Measurements from ENCODE around the gene RNF149.

DNA sequence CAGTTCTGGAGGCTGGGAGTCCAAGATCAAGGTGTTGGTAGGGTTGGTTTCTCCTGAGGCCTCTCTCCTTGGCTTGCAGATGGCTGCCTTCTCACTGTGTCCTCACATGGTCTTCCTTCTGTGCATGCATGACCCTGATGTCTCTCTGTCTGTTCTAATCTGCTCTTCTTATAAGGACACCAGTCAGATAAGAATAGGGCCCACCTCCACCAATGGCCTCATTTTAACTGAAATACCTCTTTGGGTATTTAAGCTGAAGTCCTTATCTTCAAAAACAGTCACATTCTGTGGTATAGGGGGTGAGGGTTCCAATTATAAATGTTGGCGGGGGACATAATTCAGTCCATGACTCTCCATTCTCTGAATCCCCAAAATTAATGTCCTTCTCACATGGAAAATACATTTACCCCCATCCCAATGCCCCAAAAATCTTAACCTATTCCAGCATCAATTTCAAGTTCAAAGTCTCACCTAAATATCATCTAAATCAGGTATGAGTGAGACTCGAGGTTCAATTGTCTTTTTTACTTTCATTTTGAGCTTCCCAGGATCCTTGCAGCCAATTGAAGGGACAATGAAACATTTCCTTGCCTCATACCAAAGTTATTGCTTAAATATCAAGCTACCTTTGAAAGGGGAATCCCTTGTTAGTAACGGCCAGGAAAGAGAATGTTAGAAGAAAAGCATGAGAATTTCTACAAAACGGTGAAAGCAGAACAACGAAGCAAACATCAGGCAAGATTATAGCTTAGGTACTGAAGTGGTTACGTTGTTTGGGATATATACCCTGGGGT, 76.4 kb downstream of the RNF149 start:
- no peak for TF ChIP-seq POLR2A (IDR thresholded peaks at IDR 0.05)
- TF ChIP-seq, protein P1, sequence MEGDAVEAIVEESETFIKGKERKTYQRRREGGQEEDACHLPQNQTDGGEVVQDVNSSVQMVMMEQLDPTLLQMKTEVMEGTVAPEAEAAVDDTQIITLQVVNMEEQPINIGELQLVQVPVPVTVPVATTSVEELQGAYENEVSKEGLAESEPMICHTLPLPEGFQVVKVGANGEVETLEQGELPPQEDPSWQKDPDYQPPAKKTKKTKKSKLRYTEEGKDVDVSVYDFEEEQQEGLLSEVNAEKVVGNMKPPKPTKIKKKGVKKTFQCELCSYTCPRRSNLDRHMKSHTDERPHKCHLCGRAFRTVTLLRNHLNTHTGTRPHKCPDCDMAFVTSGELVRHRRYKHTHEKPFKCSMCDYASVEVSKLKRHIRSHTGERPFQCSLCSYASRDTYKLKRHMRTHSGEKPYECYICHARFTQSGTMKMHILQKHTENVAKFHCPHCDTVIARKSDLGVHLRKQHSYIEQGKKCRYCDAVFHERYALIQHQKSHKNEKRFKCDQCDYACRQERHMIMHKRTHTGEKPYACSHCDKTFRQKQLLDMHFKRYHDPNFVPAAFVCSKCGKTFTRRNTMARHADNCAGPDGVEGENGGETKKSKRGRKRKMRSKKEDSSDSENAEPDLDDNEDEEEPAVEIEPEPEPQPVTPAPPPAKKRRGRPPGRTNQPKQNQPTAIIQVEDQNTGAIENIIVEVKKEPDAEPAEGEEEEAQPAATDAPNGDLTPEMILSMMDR (IDR thresholded peaks at IDR 0.05 in 4 of 5, conservative IDR thresholded peaks at IDR 0.05 in 1 of 5): no peak
